HG02885 (cell line): ENCODE results near the gene KCNJ15.

ENCODE experiments used
- ATAC-seq: cut with Tn5 transposase; IDR thresholded peaks from one replicate; pipeline ENCODE4 v1.9.1; 2021; ENCODE audit warnings: mild to moderate bottlenecking; ENCODE audit not compliant: unreplicated experiment, poor library complexity

KCNJ15 gene

GRCh38 chr21:38322311-38322950 is 65.6 kb downstream of the KCNJ15 start:
- ATAC-seq, result no peak

GRCh38 chr21:38323721-38324531 is 67.1 kb downstream of the KCNJ15 start:
- no peak for ATAC-seq

GRCh38 chr21:38325216-38325615 is 68.4 kb downstream of the KCNJ15 start:
- no peak for ATAC-seq

- ATAC-seq, result no peak
These were observed 69.1 kb downstream of the KCNJ15 start for GRCh38 chr21:38325731-38326420.

- no peak for ATAC-seq
These were observed 69.6 kb downstream of the KCNJ15 start for GRCh38 chr21:38326429-38326828.

- no peak for ATAC-seq
These were observed 70.1 kb downstream of the KCNJ15 start for GRCh38 chr21:38326899-38327298.

- ATAC-seq, result no peak
These were observed 71.2 kb downstream of the KCNJ15 start for GRCh38 chr21:38327984-38328383.

GRCh38 chr21:38329162-38329561 is 72.4 kb downstream of the KCNJ15 start:
- ATAC-seq, result no peak

GRCh38 chr21:38330666-38331065 is 73.9 kb downstream of the KCNJ15 start:
- no peak for ATAC-seq

- ATAC-seq, result no peak
These were observed 76.8 kb downstream of the KCNJ15 start for GRCh38 chr21:38333301-38334272.

- ATAC-seq, result no peak
These were observed 78.1 kb downstream of the KCNJ15 start for GRCh38 chr21:38334866-38335265.

- no peak for ATAC-seq
These were observed 81.0 kb downstream of the KCNJ15 start for GRCh38 chr21:38337793-38338192.

- no peak for ATAC-seq
These were observed 83.3 kb downstream of the KCNJ15 start for GRCh38 chr21:38340131-38340530.

GRCh38 chr21:38341546-38342012 is 84.8 kb downstream of the KCNJ15 start:
- ATAC-seq, result no peak

- no peak for ATAC-seq
These were observed 85.9 kb downstream of the KCNJ15 start for GRCh38 chr21:38342739-38343138.

GRCh38 chr21:38343691-38344090 is 86.9 kb downstream of the KCNJ15 start:
- ATAC-seq, result no peak

GRCh38 chr21:38346286-38346685 is 89.5 kb downstream of the KCNJ15 start:
- no peak for ATAC-seq

- ATAC-seq, result no peak
These were observed 92.4 kb downstream of the KCNJ15 start for GRCh38 chr21:38349111-38349746.

- no peak for ATAC-seq
These were observed 93.2 kb downstream of the KCNJ15 start for GRCh38 chr21:38349977-38350376.

GRCh38 chr21:38350684-38351083 is 93.9 kb downstream of the KCNJ15 start:
- no peak for ATAC-seq
